SU-DHL-6 (cell line): Measurements from ENCODE around the gene BEST2.

ENCODE experiments used
- EZH2phosphoT487 ChIP-seq: fragments of 200-600 bp; sonication (generic), shearing (Covaris generic); conservative IDR thresholded peaks from 2 replicates; pipeline ENCODE4 v1.6.1; 2018; ENCODE audit warnings: mild to moderate bottlenecking, antibody characterized with exemption, low read length, moderate library complexity, mixed read lengths
- TF ChIP-seq, protein P1 (sequence below): fragments of 200-600 bp; sonication (generic); IDR thresholded peaks from one replicate; pipeline ENCODE4 v1.5.1; 2017; ENCODE audit warnings: antibody characterized with exemption, mild to moderate bottlenecking, low read length, moderate library complexity; ENCODE audit not compliant: insufficient read depth, poor library complexity, severe bottlenecking

GRCh38 chr19:12750851-12751250, 740 bp upstream of the BEST2 start:
- TF ChIP-seq, protein P1, sequence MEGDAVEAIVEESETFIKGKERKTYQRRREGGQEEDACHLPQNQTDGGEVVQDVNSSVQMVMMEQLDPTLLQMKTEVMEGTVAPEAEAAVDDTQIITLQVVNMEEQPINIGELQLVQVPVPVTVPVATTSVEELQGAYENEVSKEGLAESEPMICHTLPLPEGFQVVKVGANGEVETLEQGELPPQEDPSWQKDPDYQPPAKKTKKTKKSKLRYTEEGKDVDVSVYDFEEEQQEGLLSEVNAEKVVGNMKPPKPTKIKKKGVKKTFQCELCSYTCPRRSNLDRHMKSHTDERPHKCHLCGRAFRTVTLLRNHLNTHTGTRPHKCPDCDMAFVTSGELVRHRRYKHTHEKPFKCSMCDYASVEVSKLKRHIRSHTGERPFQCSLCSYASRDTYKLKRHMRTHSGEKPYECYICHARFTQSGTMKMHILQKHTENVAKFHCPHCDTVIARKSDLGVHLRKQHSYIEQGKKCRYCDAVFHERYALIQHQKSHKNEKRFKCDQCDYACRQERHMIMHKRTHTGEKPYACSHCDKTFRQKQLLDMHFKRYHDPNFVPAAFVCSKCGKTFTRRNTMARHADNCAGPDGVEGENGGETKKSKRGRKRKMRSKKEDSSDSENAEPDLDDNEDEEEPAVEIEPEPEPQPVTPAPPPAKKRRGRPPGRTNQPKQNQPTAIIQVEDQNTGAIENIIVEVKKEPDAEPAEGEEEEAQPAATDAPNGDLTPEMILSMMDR = no peak
- TF ChIP-seq EZH2phosphoT487 = no peak
